Thyroid gland (tissue), 4 donors: Measurements from ENCODE around the gene MTF1. TPM values are rescaled to one million over a fixed set of nuclear protein-coding genes. Genes with fewer than 3 reads are reported as not detected.

Experiments used
- DNase-seq, 2 donors: peaks; one replicate each; pipeline ENCODE4 v3.0.0-alpha.2; 2019
- H3K27ac ChIP-seq, 3 donors: fragments of 200-600 bp; sonication (generic); 1 replicate in 2 of 3; 2 replicates in 1 of 3; pipeline ENCODE4 v1.5.1; 2016 to 2019; ENCODE audit warnings: mild to moderate bottlenecking in 1 of 3, moderate library complexity in 1 of 3
- H3K27me3 ChIP-seq: fragments of 200-600 bp; sonication (generic); one replicate; pipeline ENCODE4 v1.5.1; 2019
- H3K36me3 ChIP-seq, 2 donors: fragments of 200-600 bp; sonication (generic); one replicate each; pipeline ENCODE4 v1.5.1; 2016 to 2019
- H3K4me1 ChIP-seq, 2 donors: fragments of 200-600 bp; sonication (generic); one replicate each; pipeline ENCODE4 v1.5.1; 2017 to 2019
- H3K4me3 ChIP-seq, 3 donors: fragments of 200-600 bp; sonication (generic); replicated peaks in 1 of 3; 1 replicate in 2 of 3; 2 replicates in 1 of 3; pipeline ENCODE4 v1.5.1; 2016; ENCODE audit warnings: mild to moderate bottlenecking in 1 of 3
- H3K9me3 ChIP-seq: fragments of 200-600 bp; sonication (generic); one replicate; pipeline ENCODE4 v1.5.1; 2017
- POLR2A ChIP-seq, 2 donors: fragments of 450-650 bp; IDR thresholded peaks; one replicate each; pipeline ENCODE4 v1.6.1; 2017; ENCODE audit warnings: antibody characterized with exemption in 2 of 2, mild to moderate bottlenecking in 2 of 2, moderate library complexity in 1 of 2
- WGBS, 2 donors: methylation state at CpG; one replicate each; pipeline ENCODE4 v1.1.5; 2017; 5-methylcytosine and 5-hydroxymethylcytosine counted together
- intact Hi-C: fragments of 100-400 bp; cut with DNase I; formaldehyde crosslinking; loops from one replicate; pipeline ENCODE4 v1.15.1; 2023
- total RNA-seq, 4 donors: library from RNA; depleted of rRNA; stranded (reverse); fragments of >200 nt; gene quantifications; one replicate each; pipeline ENCODE4 v1.2.3, GENCODE V29; 2016
- TF ChIP-seq, protein P1 (sequence below), 6 experiments: fragments of 200-600 bp in 3 of 6; fragments of 450-650 bp in 3 of 6; sonication (generic) in 3 of 6; IDR thresholded peaks; one replicate each; pipeline ENCODE4 v1.5.1; 2016 to 2019; ENCODE audit warnings: antibody characterized with exemption in 6 of 6, mild to moderate bottlenecking in 2 of 6, inconsistent platforms in 1 of 6, moderate library complexity in 1 of 6

MTF1 gene
- total RNA-seq, 4 donors from 2014 or later = 4.0 to 6.9 (median 5.7) TPM

- peaks cover 3% of the 10 kb centered on the region in 2 donors for H3K36me3 ChIP-seq
- TF ChIP-seq, protein P1, sequence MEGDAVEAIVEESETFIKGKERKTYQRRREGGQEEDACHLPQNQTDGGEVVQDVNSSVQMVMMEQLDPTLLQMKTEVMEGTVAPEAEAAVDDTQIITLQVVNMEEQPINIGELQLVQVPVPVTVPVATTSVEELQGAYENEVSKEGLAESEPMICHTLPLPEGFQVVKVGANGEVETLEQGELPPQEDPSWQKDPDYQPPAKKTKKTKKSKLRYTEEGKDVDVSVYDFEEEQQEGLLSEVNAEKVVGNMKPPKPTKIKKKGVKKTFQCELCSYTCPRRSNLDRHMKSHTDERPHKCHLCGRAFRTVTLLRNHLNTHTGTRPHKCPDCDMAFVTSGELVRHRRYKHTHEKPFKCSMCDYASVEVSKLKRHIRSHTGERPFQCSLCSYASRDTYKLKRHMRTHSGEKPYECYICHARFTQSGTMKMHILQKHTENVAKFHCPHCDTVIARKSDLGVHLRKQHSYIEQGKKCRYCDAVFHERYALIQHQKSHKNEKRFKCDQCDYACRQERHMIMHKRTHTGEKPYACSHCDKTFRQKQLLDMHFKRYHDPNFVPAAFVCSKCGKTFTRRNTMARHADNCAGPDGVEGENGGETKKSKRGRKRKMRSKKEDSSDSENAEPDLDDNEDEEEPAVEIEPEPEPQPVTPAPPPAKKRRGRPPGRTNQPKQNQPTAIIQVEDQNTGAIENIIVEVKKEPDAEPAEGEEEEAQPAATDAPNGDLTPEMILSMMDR (IDR thresholded peaks at IDR 0.05) = no peak
- no peak for TF ChIP-seq POLR2A (IDR thresholded peaks at IDR 0.05)
- no peaks in the 10 kb centered on the region for H3K9me3 ChIP-seq
- no peaks in the 10 kb centered on the region for H3K27me3 ChIP-seq
- peaks cover 0 to 4% of the 10 kb centered on the region in 2 donors for H3K4me1 ChIP-seq
- no peak overlapping the region for H3K27ac ChIP-seq
- no peak for DNase-seq
- intact Hi-C loops = no loop called here
- no peak overlapping the region for H3K4me3 ChIP-seq
These were observed 14.9 kb downstream of the MTF1 start for GRCh38 chr1:37844536-37844935.

- Histone ChIP-seq H3K36me3 (peaks cover 21 to 29% of the 10 kb centered on the region in 2 donors), H3K27ac (no peak overlapping the region), H3K4me3 (no peak overlapping the region), H3K27me3 (no peaks in the 10 kb centered on the region), H3K9me3 (no peaks in the 10 kb centered on the region), H3K4me1 (peaks cover 0 to 4% of the 10 kb centered on the region in 2 donors)
- no peak for DNase-seq
- intact Hi-C loops = no loop called here
- TF ChIP-seq, protein P1 (IDR thresholded peaks at IDR 0.05) = no peak
- no peak for TF ChIP-seq POLR2A (IDR thresholded peaks at IDR 0.05)
- WGBS, 2 donors = 87 to 90% methylated on average over 3 of the region's 3 CpGs
These were observed 17.7 kb downstream of the MTF1 start for GRCh38 chr1:37841652-37842051.

DNA sequence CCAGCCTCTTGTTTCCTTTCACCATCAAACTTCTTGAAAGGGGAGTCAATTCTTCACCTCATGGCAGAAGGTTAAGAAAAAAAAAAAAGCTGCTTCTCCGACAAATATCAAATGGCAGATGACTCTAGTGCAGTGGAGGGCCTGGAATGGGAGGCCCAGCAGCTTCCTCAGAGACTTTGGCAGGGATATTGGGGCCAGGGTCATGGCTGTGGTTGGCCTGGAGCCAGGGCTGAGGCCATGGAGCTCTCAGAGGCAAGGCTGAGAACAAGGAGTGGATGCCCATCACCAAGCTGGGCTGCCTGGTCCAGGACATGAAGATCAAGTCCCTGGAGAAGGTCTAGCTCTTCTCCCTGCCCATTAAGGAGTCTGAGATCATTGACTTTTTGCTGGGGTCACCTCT is 18.7 kb downstream of the MTF1 start:
- Histone ChIP-seq H3K9me3 (no peaks in the 10 kb centered on the region), H3K4me1 (peaks cover 0 to 4% of the 10 kb centered on the region in 2 donors), H3K36me3 (peaks cover 24 to 29% of the 10 kb centered on the region in 2 donors), H3K27ac (no peak overlapping the region), H3K27me3 (no peaks in the 10 kb centered on the region), H3K4me3 (no peak overlapping the region)
- intact Hi-C loops = no loop called here
- TF ChIP-seq, protein P1 (IDR thresholded peaks at IDR 0.05) = no peak
- no peak for TF ChIP-seq POLR2A (IDR thresholded peaks at IDR 0.05)
- no peak for DNase-seq
- 78 to 88% methylated on average over 1 of the region's 1 CpG for WGBS, 2 donors

- no peaks in the 10 kb centered on the region for H3K9me3 ChIP-seq
- TF ChIP-seq, protein P1 (IDR thresholded peaks at IDR 0.05) = no peak
- TF ChIP-seq POLR2A (IDR thresholded peaks at IDR 0.05) = no peak
- H3K27ac ChIP-seq = no peak overlapping the region
- no peaks in the 10 kb centered on the region for H3K27me3 ChIP-seq
- H3K4me3 ChIP-seq = no peak overlapping the region
- peaks cover 32 to 38% of the 10 kb centered on the region in 2 donors for H3K36me3 ChIP-seq
- H3K4me1 ChIP-seq = no peaks in the 10 kb centered on the region
- no peak for DNase-seq
- WGBS, 2 donors = 94 to 97% methylated on average over 10 of the region's 10 CpGs
- intact Hi-C loops = no loop called here
These were observed 19.7 kb downstream of the MTF1 start for GRCh38 chr1:37839676-37840075.

- TF ChIP-seq, protein P1 (IDR thresholded peaks at IDR 0.05) = no peak
- no peak for TF ChIP-seq POLR2A (IDR thresholded peaks at IDR 0.05)
- Histone ChIP-seq H3K36me3 (peaks cover 53 to 55% of the 10 kb centered on the region in 2 donors), H3K4me1 (no peaks in the 10 kb centered on the region), H3K27ac (no peak overlapping the region), H3K9me3 (no peaks in the 10 kb centered on the region), H3K4me3 (no peak overlapping the region), H3K27me3 (no peaks in the 10 kb centered on the region)
- intact Hi-C loops = no loop called here
- no peak for DNase-seq
- WGBS, 2 donors = 64 to 65% methylated on average over 3 of the region's 3 CpGs
These were observed 22.6 kb downstream of the MTF1 start for GRCh38 chr1:37836788-37837187.
